ENCODE measurements around the gene WSCD2.

GRCh38 chr12:108091679-108092051, 37.4 kb upstream of the WSCD2 start:
- TF ChIP-seq BHLHE40 (IDR thresholded peaks at IDR 0.05; ENCODE audit: borderline replicate concordance) (no peak), HDGF (IDR thresholded peaks at IDR 0.05; ENCODE audit: borderline replicate concordance) (no peak), SUZ12 (IDR thresholded peaks at IDR 0.05) (no peak), FOXM1 (IDR thresholded peaks at IDR 0.05; ENCODE audit: borderline replicate concordance) (no peak), TARDBP (IDR thresholded peaks at IDR 0.05) (no peak), ELF4 (IDR thresholded peaks at IDR 0.05) (no peak)

All from HEK293T (cell line).